GM19239 (cell line): ENCODE results near the gene MOSPD3.

ENCODE experiments used
- DNase-seq: peaks from one replicate; pipeline ENCODE4 v3.0.0; 2011; ENCODE audit warnings: low spot score; ENCODE audit not compliant: insufficient read length
- FAIRE-seq: peaks from 2 replicates; lab custom pipeline; 2011; peaks lifted over from hg19 to GRCh38; lab: Jason Lieb, UNC

MOSPD3 gene

GRCh38 chr7:100588438-100588837 lies 23.9 kb upstream of the MOSPD3 start:
- DNase-seq (no peak), FAIRE-seq (no peak)

DNA sequence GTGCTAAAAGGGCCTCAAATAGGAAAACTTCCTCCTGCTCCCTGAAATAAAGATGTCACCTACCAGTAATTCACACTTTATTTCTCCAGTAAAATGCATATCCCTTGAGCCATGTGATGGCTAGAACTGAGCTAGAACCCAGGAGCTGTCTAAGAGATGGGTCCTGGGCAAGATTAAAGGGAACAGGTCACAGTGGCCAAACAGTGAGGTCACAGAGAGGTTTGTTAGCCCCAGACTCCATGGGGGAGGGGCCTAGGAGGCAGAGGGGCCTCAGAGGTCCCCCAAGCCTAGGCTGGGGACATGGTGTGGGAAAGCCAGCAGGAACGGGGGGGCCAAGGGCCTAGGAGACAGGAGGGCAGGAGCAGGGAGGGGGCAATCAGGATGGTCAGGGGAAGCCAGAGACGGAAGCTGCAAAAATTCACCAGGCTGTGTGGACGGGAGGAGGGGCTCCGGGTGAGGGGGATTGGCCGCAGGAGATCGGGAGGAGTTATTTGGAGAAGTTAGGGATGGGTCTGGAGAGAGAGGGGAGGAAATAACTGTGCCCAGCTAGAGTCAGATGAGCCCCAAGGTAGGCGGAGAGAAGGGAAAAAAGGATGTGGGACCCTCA lies 22.9 kb upstream of the MOSPD3 start:
- DNase-seq (no peak), FAIRE-seq (no peak)

DNA sequence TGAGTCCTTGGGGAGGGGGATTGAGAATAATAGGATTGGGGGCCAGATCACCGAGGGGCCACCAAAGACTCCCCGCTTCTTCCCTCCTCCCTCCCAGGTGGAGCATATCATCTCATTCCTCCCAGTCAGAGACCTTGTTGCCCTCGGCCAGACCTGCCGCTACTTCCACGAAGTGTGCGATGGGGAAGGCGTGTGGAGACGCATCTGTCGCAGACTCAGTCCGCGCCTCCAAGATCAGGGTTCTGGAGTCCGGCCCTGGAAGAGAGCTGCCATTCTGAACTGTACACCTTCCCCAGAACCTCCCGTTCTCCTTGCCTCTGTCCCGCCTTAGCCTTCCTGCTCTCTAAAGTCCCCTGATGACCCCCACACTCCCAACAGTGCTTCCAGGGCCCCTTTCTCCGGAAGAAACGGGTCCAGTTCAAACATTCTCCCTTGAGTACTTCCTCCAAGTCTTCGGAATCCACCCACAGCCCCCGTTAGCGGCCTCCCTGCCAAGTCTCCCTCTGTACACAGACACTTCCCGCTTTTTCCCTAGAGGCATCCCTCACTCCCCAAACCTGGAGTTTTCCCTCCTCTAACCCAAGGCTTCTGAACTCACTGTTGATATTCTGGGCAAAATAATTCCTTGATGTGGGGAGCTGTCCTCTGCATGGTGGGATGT lies 22.1 kb upstream of the MOSPD3 start:
- FAIRE-seq (no peak), DNase-seq (no peak)

- DNase-seq (no peak), FAIRE-seq (no peak)
These were observed 20.7 kb upstream of the MOSPD3 start for GRCh38 chr7:100591596-100591995.

DNA sequence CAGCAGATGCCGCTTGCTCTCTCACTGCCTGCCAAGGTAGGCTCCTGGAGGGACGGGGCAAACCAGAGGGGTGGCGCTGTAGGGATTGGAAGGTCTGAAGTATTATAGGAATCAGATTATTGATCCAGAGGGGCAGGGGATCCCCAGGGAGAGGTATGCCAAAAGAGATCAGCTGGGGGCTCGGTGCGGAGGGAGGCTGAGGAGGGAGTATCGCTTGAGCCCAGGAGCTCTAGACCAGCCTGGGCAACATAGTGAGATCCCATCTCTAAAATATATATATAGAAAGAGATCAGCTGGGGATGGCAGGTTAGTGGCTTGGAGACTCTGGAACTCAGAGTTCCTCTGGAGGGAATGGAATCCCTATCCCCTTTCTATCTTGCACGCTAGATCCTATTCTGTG lies 17.2 kb upstream of the MOSPD3 start:
- DNase-seq = no peak
- no peak for FAIRE-seq

DNA sequence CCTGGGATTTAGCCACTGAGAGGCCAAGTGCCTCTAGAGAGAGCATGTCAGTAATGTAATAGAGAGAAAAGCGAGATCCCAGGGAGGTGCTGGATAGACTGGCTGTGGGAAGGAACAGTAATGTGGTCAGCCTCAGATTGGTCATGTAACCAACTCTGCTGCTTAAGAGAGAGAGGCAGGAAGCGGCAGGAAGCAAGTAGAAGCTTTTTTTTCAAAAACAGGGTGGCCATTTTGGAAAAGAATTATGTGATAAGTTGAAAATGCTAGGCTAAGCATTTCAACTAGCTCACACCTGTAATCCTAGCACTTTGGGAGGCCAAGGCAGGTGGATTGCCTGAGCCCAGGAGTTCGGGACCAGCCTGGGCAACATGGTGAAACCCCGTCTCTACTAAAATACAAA lies 13.9 kb upstream of the MOSPD3 start:
- FAIRE-seq (no peak), DNase-seq (no peak)

GRCh38 chr7:100599911-100600729 lies 12.2 kb upstream of the MOSPD3 start:
- FAIRE-seq = no peak
- DNase-seq = no peak

GRCh38 chr7:100600730-100601038 lies 11.7 kb upstream of the MOSPD3 start:
- DNase-seq (no peak), FAIRE-seq (no peak)

GRCh38 chr7:100602889-100603725 lies 9.2 kb upstream of the MOSPD3 start:
- no peak for FAIRE-seq
- DNase-seq = no peak

- DNase-seq (no peak), FAIRE-seq (no peak)
These were observed 8.7 kb upstream of the MOSPD3 start for GRCh38 chr7:100603726-100604027.

DNA sequence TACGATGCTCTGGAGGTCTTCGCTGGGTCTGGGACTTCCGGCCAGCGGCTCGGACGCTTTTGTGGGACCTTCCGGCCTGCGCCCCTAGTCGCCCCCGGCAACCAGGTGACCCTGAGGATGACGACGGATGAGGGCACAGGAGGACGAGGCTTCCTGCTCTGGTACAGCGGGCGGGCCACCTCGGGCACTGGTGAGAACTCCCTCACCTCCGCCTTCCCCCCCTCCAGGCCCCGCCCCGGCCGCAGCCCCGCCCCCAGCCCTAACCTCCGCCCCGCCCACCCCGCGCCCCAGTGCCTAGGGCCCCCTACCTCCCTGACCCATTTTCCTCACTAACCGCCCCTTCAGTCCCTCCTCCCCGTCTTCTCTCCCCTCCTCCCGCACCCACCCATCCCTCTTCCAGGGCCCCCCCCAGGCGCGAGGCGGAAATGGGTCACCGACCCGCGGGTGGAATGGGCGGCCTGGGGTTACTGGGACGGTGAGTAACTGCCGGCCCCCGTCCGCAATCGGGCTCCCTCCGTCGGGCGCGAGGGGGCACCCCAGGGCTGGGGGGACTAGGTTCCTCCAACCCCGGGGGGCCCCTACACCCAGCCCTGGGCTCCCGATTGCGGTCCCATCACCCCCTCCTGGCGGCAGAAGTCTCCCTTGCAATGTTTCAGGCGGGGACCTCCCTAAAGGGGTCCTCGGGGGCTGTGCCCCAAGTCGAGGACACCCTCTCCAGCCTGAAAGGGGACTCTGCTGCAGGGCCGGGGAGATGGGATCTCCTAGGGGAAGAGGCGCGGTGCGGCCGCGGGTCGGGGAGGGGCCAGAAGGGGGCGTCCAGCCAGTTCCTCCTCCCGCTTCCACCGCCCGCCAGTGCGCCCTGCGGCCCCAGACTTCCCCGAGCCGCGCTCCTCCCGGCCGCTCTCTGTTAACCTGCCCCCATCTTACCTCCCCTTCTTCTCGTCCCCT lies 8.0 kb upstream of the MOSPD3 start:
- DNase-seq = peak; percentile 81
- FAIRE-seq = no peak

DNA sequence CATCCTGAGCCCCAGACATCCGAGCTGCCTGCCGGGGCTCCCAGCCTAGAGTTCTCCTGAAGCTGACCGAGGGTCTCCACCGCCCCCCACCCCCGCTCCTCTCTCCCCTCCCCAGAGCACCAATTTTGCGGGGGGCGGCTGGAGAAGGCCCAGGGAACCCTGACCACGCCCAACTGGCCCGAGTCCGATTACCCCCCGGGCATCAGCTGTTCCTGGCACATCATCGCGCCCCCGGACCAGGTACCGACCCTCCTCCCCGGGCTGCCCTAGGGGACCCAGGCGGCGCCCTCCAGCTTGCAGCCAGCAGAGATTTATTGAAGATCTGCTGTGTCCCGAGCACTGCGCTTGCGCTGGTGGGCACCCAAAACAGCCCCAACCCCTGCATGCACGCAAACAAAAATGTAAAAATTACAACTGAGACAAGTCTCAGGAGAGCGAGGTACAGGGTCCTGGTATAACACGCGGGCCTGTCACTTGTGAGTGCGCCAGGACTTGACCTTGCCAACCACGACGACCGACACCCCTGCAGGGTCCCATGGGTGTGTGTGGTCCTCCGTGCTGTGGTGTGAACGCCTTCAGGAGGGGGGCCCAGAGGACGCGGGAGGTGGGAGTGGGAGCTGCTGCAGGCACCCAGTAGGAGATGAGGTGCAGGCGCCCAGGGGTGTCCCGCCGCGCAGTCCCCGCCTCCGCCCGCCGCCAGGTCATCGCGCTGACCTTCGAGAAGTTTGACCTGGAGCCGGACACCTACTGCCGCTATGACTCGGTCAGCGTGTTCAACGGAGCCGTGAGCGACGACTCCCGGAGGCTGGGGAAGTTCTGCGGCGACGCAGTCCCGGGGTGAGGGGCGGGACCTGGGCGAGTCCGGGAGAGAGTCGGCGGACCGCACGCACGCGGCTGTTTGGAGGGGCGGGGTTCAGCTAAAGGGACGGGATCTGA lies 7.1 kb upstream of the MOSPD3 start:
- FAIRE-seq = no peak

GRCh38 chr7:100606313-100606712 lies 6.0 kb upstream of the MOSPD3 start:
- no peak for FAIRE-seq
- DNase-seq = no peak

More for the DNA sequence above, 7.1 kb upstream of the MOSPD3 start:
- no peak for DNase-seq

GRCh38 chr7:100607111-100607510 lies 5.2 kb upstream of the MOSPD3 start:
- no peak for DNase-seq
- no peak for FAIRE-seq

DNA sequence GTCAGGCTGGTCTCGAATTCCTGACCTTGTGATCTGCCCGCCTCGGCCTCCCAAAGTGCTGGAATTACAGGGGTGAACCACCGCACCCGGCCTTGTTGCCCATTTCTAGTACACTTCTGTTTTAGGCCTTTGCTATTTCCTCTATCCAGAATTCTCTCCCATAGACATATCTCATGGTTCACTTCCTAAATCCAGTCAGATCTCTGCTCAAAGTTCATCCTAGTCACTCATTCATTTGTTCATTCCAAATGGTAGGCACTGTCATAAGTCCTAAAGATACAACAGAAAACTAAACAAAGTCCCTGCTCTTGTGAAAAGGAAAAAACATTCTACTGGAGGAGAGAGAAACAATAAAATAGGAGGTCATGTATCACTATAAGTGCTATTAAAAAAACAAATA lies 2.4 kb upstream of the MOSPD3 start:
- no peak for DNase-seq
- no peak for FAIRE-seq

GRCh38 chr7:100612730-100613390 lies 520 bp downstream of the MOSPD3 start:
- FAIRE-seq = peak; percentile 44

GRCh38 chr7:100613412-100614175 lies 1.3 kb downstream of the MOSPD3 start:
- no peak for DNase-seq
- FAIRE-seq = no peak

More at GRCh38 chr7:100612730-100613390, 520 bp downstream of the MOSPD3 start:
- DNase-seq = no peak
